Measurements from ENCODE around the gene SLC38A3. TPM values are rescaled to one million over a fixed set of nuclear protein-coding genes. Genes with fewer than 3 reads are reported as not detected.

The SLC38A3 gene
- total RNA-seq, 4 donors from 2014 or later, result 0.11 to 0.39 TPM; not detected in 2

- intact Hi-C loops (cut with DNase I), result no loop called here
- no peaks in the 10 kb centered on the region for H3K9me3 ChIP-seq
- peak within 1 kb of the TSS; percentile 64 to 94 (median 80) for H3K4me3 ChIP-seq
- peaks cover 0 to 11% (median 4%) of the 10 kb centered on the region in 4 donors for H3K36me3 ChIP-seq
- peak; percentile 100 for DNase-seq (ENCODE audit: extremely low spot score)
- TF ChIP-seq POLR2AphosphoS5 (IDR thresholded peaks at IDR 0.05) (peak; percentile 86 to 97), POLR2A (IDR thresholded peaks at IDR 0.05; ENCODE audit: low read depth) (peak; percentile 85), EP300 (IDR thresholded peaks at IDR 0.05) (no peak)
- TF ChIP-seq, protein P1, sequence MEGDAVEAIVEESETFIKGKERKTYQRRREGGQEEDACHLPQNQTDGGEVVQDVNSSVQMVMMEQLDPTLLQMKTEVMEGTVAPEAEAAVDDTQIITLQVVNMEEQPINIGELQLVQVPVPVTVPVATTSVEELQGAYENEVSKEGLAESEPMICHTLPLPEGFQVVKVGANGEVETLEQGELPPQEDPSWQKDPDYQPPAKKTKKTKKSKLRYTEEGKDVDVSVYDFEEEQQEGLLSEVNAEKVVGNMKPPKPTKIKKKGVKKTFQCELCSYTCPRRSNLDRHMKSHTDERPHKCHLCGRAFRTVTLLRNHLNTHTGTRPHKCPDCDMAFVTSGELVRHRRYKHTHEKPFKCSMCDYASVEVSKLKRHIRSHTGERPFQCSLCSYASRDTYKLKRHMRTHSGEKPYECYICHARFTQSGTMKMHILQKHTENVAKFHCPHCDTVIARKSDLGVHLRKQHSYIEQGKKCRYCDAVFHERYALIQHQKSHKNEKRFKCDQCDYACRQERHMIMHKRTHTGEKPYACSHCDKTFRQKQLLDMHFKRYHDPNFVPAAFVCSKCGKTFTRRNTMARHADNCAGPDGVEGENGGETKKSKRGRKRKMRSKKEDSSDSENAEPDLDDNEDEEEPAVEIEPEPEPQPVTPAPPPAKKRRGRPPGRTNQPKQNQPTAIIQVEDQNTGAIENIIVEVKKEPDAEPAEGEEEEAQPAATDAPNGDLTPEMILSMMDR (IDR thresholded peaks at IDR 0.05), result no peak
- no peaks in the 10 kb centered on the region for H3K27me3 ChIP-seq
- 1% methylated on average over 43 of the region's 75 CpGs for whole genome bisulfite sequencing
- peaks cover 44 to 56% (median 52%) of the 10 kb centered on the region in 4 donors for H3K4me1 ChIP-seq
- H3K27ac ChIP-seq (replicated peaks in 1 of 4), result peak within 1 kb of the TSS; percentile 88 to 92 (median 90)
These were observed 30.8 kb downstream of the SLC38A3 start, which contains the start of gene GNAI2 for GRCh38 chr3:50235716-50236483. Gene GNAI2, plus strand, starts transcription at chr3:50236204. Its CDS starts 132 bp downstream, at chr3:50236336.

DNA sequence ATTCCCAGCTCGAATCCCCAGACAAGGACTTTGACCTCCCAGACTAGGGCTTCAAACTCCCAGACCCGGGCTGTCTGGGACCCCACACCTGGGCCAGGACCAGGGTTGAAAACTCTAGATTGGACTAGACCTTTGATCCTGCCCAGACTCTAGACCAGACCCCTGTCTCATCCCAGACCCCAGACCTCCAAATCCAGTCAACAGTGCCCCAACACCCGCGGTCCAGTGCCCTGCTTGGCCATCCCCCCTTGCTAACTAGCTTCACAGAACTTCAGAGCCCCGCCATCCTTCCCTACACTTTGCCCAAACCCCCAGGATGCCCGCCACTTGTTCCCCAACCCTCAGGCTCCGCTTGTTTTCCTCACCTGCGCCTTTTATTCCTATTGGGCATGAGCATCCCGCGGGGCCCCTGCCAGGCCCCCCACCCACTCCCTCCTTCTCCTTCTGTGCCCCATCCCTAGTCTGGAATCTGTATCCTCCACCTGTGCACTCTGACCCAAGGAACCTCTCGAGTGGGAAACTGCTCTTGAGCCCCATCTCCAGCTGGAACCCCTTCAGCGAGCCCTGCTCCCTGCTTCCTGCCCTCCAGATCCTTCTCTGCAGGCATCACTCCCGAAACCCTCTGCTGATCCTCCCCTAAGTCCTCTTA lies 31.5 kb downstream of the SLC38A3 start:
- 2% methylated on average over 13 of the region's 13 CpGs for WGBS
- Histone ChIP-seq H3K4me1 (peaks cover 51 to 63% (median 59%) of the 10 kb centered on the region in 4 donors), H3K36me3 (peaks cover 0 to 11% (median 4%) of the 10 kb centered on the region in 4 donors), H3K27me3 (no peaks in the 10 kb centered on the region), H3K27ac (replicated peaks in 1 of 4) (peak overlapping the region; percentile 88 to 92 (median 90)), H3K4me3 (peak overlapping the region; percentile 64 to 94 (median 80)), H3K9me3 (no peaks in the 10 kb centered on the region)
- intact Hi-C loops (cut with DNase I), result no loop called here
- no peak for DNase-seq (ENCODE audit: extremely low spot score)
- TF ChIP-seq, protein P1 (IDR thresholded peaks at IDR 0.05), result no peak
- TF ChIP-seq POLR2AphosphoS5 (IDR thresholded peaks at IDR 0.05) (no peak), EP300 (IDR thresholded peaks at IDR 0.05) (no peak), POLR2A (IDR thresholded peaks at IDR 0.05; ENCODE audit: low read depth) (no peak)

GRCh38 chr3:50237133-50237651 lies 32.1 kb downstream of the SLC38A3 start:
- peak overlapping the region; percentile 88 to 92 (median 90) for H3K27ac ChIP-seq (replicated peaks in 1 of 4)
- H3K9me3 ChIP-seq, result no peaks in the 10 kb centered on the region
- no peak for TF ChIP-seq EP300 (IDR thresholded peaks at IDR 0.05)
- no peak for TF ChIP-seq POLR2A (IDR thresholded peaks at IDR 0.05; ENCODE audit: low read depth)
- TF ChIP-seq, protein P1 (IDR thresholded peaks at IDR 0.05), result no peak
- TF ChIP-seq POLR2AphosphoS5 (IDR thresholded peaks at IDR 0.05), result no peak
- H3K4me1 ChIP-seq, result peaks cover 57 to 69% (median 65%) of the 10 kb centered on the region in 4 donors
- no peaks in the 10 kb centered on the region for H3K27me3 ChIP-seq
- WGBS, result 0% methylated on average over 7 of the region's 7 CpGs
- DNase-seq (ENCODE audit: extremely low spot score), result no peak
- intact Hi-C loops (cut with DNase I), result no loop called here
- H3K4me3 ChIP-seq, result peak overlapping the region; percentile 64 to 94 (median 80)
- H3K36me3 ChIP-seq, result peaks cover 0 to 11% (median 4%) of the 10 kb centered on the region in 4 donors

DNA sequence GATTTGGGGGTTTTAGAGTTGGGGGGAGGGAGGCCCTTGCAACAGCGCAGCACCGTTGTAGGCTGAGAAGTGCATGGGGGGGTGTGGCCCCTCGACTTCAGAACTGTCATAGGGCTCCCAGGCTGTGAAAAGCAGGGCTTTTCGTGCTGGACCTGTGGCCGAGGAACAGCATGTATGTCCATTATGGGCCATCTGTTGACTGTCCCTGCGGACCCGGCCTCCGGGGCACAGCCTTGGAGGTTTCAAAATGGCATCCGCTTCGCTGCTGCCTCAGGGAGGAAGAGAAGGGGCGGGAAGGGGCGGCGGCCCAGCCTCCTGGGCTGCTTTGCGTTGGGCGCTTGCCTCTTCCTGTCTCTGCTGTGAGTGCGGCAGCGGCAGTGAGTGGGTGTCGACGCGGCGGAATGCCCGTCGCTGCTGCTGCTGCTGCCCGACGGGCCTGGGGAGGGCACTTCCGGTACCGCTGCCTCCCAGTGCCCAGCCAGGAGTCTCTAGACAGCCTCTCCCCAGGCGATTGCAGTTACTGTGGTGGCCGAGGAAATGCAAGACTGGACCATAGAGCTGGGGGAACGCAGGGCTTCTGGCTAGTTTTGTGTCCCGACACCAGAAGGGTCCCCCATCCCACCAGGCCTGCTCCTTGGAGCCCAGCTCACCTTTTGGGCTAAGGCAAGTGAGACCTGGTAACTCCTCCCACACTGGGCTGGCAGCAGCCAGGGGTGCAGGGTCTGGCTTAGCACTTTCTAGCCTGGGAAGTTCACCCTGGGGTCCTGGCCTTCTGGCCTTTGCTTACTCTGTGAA lies 32.9 kb downstream of the SLC38A3 start:
- WGBS, result 0% methylated on average over 17 of the region's 31 CpGs

More for the DNA sequence above, 32.9 kb downstream of the SLC38A3 start:
- Histone ChIP-seq H3K9me3 (no peaks in the 10 kb centered on the region), H3K27ac (replicated peaks in 1 of 4) (peak overlapping the region; percentile 88 to 92 (median 90)), H3K4me1 (peaks cover 64 to 76% (median 73%) of the 10 kb centered on the region in 4 donors), H3K27me3 (no peaks in the 10 kb centered on the region), H3K36me3 (peaks cover 0 to 11% (median 4%) of the 10 kb centered on the region in 4 donors), H3K4me3 (peak overlapping the region; percentile 64 to 94 (median 80))
- peak; percentile 96 for DNase-seq (ENCODE audit: extremely low spot score)
- intact Hi-C loops (cut with DNase I), result no loop called here
- TF ChIP-seq POLR2AphosphoS5 (IDR thresholded peaks at IDR 0.05), result peak; percentile 85 to 88
- TF ChIP-seq, protein P1 (IDR thresholded peaks at IDR 0.05), result no peak
- TF ChIP-seq POLR2A (IDR thresholded peaks at IDR 0.05; ENCODE audit: low read depth), result peak; percentile 27
